Measurements from ENCODE around the gene CASD1.

Gene CASD1

GRCh38 chr7:94571816-94572215, 62.2 kb downstream of the CASD1 start:
- Histone ChIP-seq H3K9me3 (ENCODE audit: control insufficient read depth, insufficient read depth, low read length) (peaks cover 12% of the 10 kb centered on the region), H3K4me2 (ENCODE audit: low read length) (no peak overlapping the region), H3K4me1 (ENCODE audit: control insufficient read depth, low read length) (no peaks in the 10 kb centered on the region), H3F3A (ENCODE audit: control insufficient read depth, insufficient read depth) (no peaks in the 10 kb centered on the region), H3K9me2 (replicated peaks; ENCODE audit: control insufficient read depth, low read length) (no peaks in the 10 kb centered on the region), H3K36me3 (ENCODE audit: control insufficient read depth, low read length) (no peaks in the 10 kb centered on the region), H3K4me3 (ENCODE audit: low read length) (no peak overlapping the region), H3K27ac (ENCODE audit: low read depth, low read length) (no peak overlapping the region), H3K27me3 (ENCODE audit: control insufficient read depth, low read length) (no peaks in the 10 kb centered on the region), H4K20me1 (ENCODE audit: control insufficient read depth, insufficient read depth, low read depth, low read length) (no peaks in the 10 kb centered on the region), H3K79me2 (ENCODE audit: control insufficient read depth, low read length) (no peaks in the 10 kb centered on the region)
- TF ChIP-seq EZH2phosphoT487 (IDR thresholded peaks at IDR 0.05; ENCODE audit: borderline replicate concordance, low read length) (no peak), CTCF (IDR thresholded peaks at IDR 0.05; ENCODE audit: low read depth, low read length, poor library complexity, severe bottlenecking) (no peak)

- H3K4me2 ChIP-seq (ENCODE audit: low read length), result no peak overlapping the region
- peaks cover 6% of the 10 kb centered on the region for H3K4me1 ChIP-seq (ENCODE audit: control insufficient read depth, low read length)
- no peaks in the 10 kb centered on the region for H3K79me2 ChIP-seq (ENCODE audit: control insufficient read depth, low read length)
- H3K9me2 ChIP-seq (replicated peaks; ENCODE audit: control insufficient read depth, low read length), result no peaks in the 10 kb centered on the region
- H4K20me1 ChIP-seq (ENCODE audit: control insufficient read depth, insufficient read depth, low read depth, low read length), result no peaks in the 10 kb centered on the region
- no peaks in the 10 kb centered on the region for H3K36me3 ChIP-seq (ENCODE audit: control insufficient read depth, low read length)
- peaks cover 12% of the 10 kb centered on the region for H3K9me3 ChIP-seq (ENCODE audit: control insufficient read depth, insufficient read depth, low read length)
- H3F3A ChIP-seq (ENCODE audit: control insufficient read depth, insufficient read depth), result no peaks in the 10 kb centered on the region
- H3K27me3 ChIP-seq (ENCODE audit: control insufficient read depth, low read length), result no peaks in the 10 kb centered on the region
- TF ChIP-seq EZH2phosphoT487 (IDR thresholded peaks at IDR 0.05; ENCODE audit: borderline replicate concordance, low read length), result no peak
- TF ChIP-seq CTCF (IDR thresholded peaks at IDR 0.05; ENCODE audit: low read depth, low read length, poor library complexity, severe bottlenecking), result no peak
- no peak overlapping the region for H3K4me3 ChIP-seq (ENCODE audit: low read length)
- no peak overlapping the region for H3K27ac ChIP-seq (ENCODE audit: low read depth, low read length)
Observed at GRCh38 chr7:94575646-94576045, 66.0 kb downstream of the CASD1 start.

- Histone ChIP-seq H3K4me2 (ENCODE audit: low read length) (no peak overlapping the region), H3K9me3 (ENCODE audit: control insufficient read depth, insufficient read depth, low read length) (peaks cover 12% of the 10 kb centered on the region), H3K27me3 (ENCODE audit: control insufficient read depth, low read length) (no peaks in the 10 kb centered on the region), H3K9me2 (replicated peaks; ENCODE audit: control insufficient read depth, low read length) (no peaks in the 10 kb centered on the region), H3K4me3 (ENCODE audit: low read length) (no peak overlapping the region), H3F3A (ENCODE audit: control insufficient read depth, insufficient read depth) (no peaks in the 10 kb centered on the region), H3K36me3 (ENCODE audit: control insufficient read depth, low read length) (no peaks in the 10 kb centered on the region), H3K79me2 (ENCODE audit: control insufficient read depth, low read length) (no peaks in the 10 kb centered on the region), H3K27ac (ENCODE audit: low read depth, low read length) (no peak overlapping the region), H3K4me1 (ENCODE audit: control insufficient read depth, low read length) (peaks cover 6% of the 10 kb centered on the region), H4K20me1 (ENCODE audit: control insufficient read depth, insufficient read depth, low read depth, low read length) (no peaks in the 10 kb centered on the region)
- no peak for TF ChIP-seq CTCF (IDR thresholded peaks at IDR 0.05; ENCODE audit: low read depth, low read length, poor library complexity, severe bottlenecking)
- TF ChIP-seq EZH2phosphoT487 (IDR thresholded peaks at IDR 0.05; ENCODE audit: borderline replicate concordance, low read length), result no peak
Observed at GRCh38 chr7:94576316-94576715, 66.7 kb downstream of the CASD1 start.

GRCh38 chr7:94577357-94577756, 67.7 kb downstream of the CASD1 start:
- Histone ChIP-seq H3K27me3 (ENCODE audit: control insufficient read depth, low read length) (no peaks in the 10 kb centered on the region), H4K20me1 (ENCODE audit: control insufficient read depth, insufficient read depth, low read depth, low read length) (no peaks in the 10 kb centered on the region), H3K27ac (ENCODE audit: low read depth, low read length) (no peak overlapping the region), H3K4me3 (ENCODE audit: low read length) (no peak overlapping the region), H3K9me2 (replicated peaks; ENCODE audit: control insufficient read depth, low read length) (no peaks in the 10 kb centered on the region), H3F3A (ENCODE audit: control insufficient read depth, insufficient read depth) (no peaks in the 10 kb centered on the region), H3K4me1 (ENCODE audit: control insufficient read depth, low read length) (peaks cover 6% of the 10 kb centered on the region), H3K36me3 (ENCODE audit: control insufficient read depth, low read length) (no peaks in the 10 kb centered on the region), H3K9me3 (ENCODE audit: control insufficient read depth, insufficient read depth, low read length) (peaks cover 12% of the 10 kb centered on the region), H3K79me2 (ENCODE audit: control insufficient read depth, low read length) (no peaks in the 10 kb centered on the region), H3K4me2 (ENCODE audit: low read length) (no peak overlapping the region)
- no peak for TF ChIP-seq EZH2phosphoT487 (IDR thresholded peaks at IDR 0.05; ENCODE audit: borderline replicate concordance, low read length)
- TF ChIP-seq CTCF (IDR thresholded peaks at IDR 0.05; ENCODE audit: low read depth, low read length, poor library complexity, severe bottlenecking), result no peak
